CD14-positive monocyte (primary cell): ENCODE measurements around the gene ZNF592. TPM values are rescaled to one million over a fixed set of nuclear protein-coding genes. Genes with fewer than 3 reads are reported as not detected.
A peak's percentile ranks its signal among the peaks of the same experiment; 100 is the strongest.
"Not testable (repeated sequence)": the region's sequence is repeated elsewhere in the genome, so short reads cannot be mapped to it uniquely, and the experiment has no call there.

Experiments used
- DNase-seq, 3 donors: peaks; one replicate each; pipeline ENCODE4 v3.0.0-alpha.2; 2011 to 2022
- H2AFZ ChIP-seq: 2 replicates; pipeline ENCODE4 v1.6.0; 2012; ENCODE audit warnings: mild to moderate bottlenecking, low read depth, low read length, inconsistent platforms; ENCODE audit not compliant: insufficient read depth, poor library complexity, severe bottlenecking
- H3K27ac ChIP-seq, 2 donors: 1 replicate in 1 of 2; 2 replicates in 1 of 2; pipeline ENCODE4 v1.5.1; 2012 to 2013; ENCODE audit warnings: low read length in 2 of 2, control low read depth in 1 of 2, inconsistent platforms in 1 of 2, low read depth in 1 of 2, mild to moderate bottlenecking in 1 of 2
- H3K27me3 ChIP-seq, 2 donors: one replicate each; pipeline versions ENCODE4 v1.6.0 to v1.6.1; 2011 to 2013; ENCODE audit warnings: low read length in 2 of 2; ENCODE audit not compliant: control insufficient read depth in 2 of 2, insufficient read depth in 2 of 2
- H3K36me3 ChIP-seq, 2 donors: replicated peaks in 1 of 2; 1 replicate in 1 of 2; 2 replicates in 1 of 2; pipeline versions ENCODE4 v1.5.1 to v1.6.1; 2012 to 2013; ENCODE audit warnings: low read length in 2 of 2, control low read depth in 1 of 2, inconsistent platforms in 1 of 2, mild to moderate bottlenecking in 1 of 2; ENCODE audit not compliant: insufficient read depth in 2 of 2, control insufficient read depth in 1 of 2
- H3K4me1 ChIP-seq, 2 donors: 1 replicate in 1 of 2; 2 replicates in 1 of 2; pipeline versions ENCODE4 v1.5.1 to v1.6.1; 2012 to 2013; ENCODE audit warnings: low read length in 2 of 2, control low read depth in 1 of 2, inconsistent platforms in 1 of 2, mild to moderate bottlenecking in 1 of 2, moderate library complexity in 1 of 2; ENCODE audit not compliant: insufficient read depth in 2 of 2, control insufficient read depth in 1 of 2
- H3K4me2 ChIP-seq: replicated peaks from 2 replicates; pipeline ENCODE3; 2012; ENCODE audit warnings: low read length, moderate library complexity, mild to moderate bottlenecking; ENCODE audit not compliant: poor library complexity, severe bottlenecking; ENCODE audit errors: extremely low read depth
- H3K4me3 ChIP-seq, 3 experiments: fragments of 200-600 bp in 1 of 3; sonication (generic) in 1 of 3; replicated peaks in 1 of 3; 1 replicate in 2 of 3; 2 replicates in 1 of 3; pipeline ENCODE4 v1.5.1; 2011 to 2013; ENCODE audit warnings: low read length in 3 of 3, mild to moderate bottlenecking in 3 of 3, control low read depth in 2 of 3, low read depth in 2 of 3, inconsistent platforms in 1 of 3, moderate library complexity in 1 of 3
- H3K79me2 ChIP-seq: 2 replicates; pipeline ENCODE4 v1.6.0; 2012; ENCODE audit warnings: mild to moderate bottlenecking, control low read depth, inconsistent platforms, low read length, moderate library complexity; ENCODE audit not compliant: insufficient read depth
- H3K9ac ChIP-seq: 2 replicates; pipeline ENCODE4 v1.6.0; 2017; ENCODE audit warnings: low read length, mild to moderate bottlenecking; ENCODE audit not compliant: insufficient read depth, poor library complexity, severe bottlenecking
- H3K9me3 ChIP-seq, 2 donors: replicated peaks in 1 of 2; 1 replicate in 1 of 2; 2 replicates in 1 of 2; pipeline versions ENCODE4 v1.5.1 to v1.6.1; 2012 to 2013; ENCODE audit warnings: low read length in 2 of 2, control low read depth in 1 of 2; ENCODE audit not compliant: control insufficient read depth in 1 of 2, insufficient read depth in 1 of 2
- H4K20me1 ChIP-seq: 2 replicates; pipeline ENCODE4 v1.6.0; 2012; ENCODE audit warnings: mild to moderate bottlenecking, low read length, control low read depth, moderate library complexity; ENCODE audit not compliant: insufficient read depth
- H3K27ac Mint-ChIP-seq, 7 donors: one replicate each; pipeline ENCODE4 v1.8.0; 2020; ENCODE audit warnings: mild to moderate bottlenecking in 7 of 7, mixed read lengths in 7 of 7, moderate library complexity in 6 of 7, inconsistent platforms in 2 of 7
- H3K27me3 Mint-ChIP-seq, 3 donors: one replicate each; pipeline ENCODE4 v1.8.0; 2021 to 2022; ENCODE audit warnings: low read depth in 3 of 3, mild to moderate bottlenecking in 3 of 3, mixed read lengths in 3 of 3, moderate library complexity in 3 of 3, inconsistent platforms in 1 of 3
- H3K36me3 Mint-ChIP-seq, 2 donors: one replicate each; pipeline ENCODE4 v1.8.0; 2020; ENCODE audit warnings: mixed read lengths in 2 of 2, inconsistent platforms in 1 of 2, mild to moderate bottlenecking in 1 of 2
- H3K4me1 Mint-ChIP-seq: one replicate; pipeline ENCODE4 v1.8.0; 2020; ENCODE audit warnings: mild to moderate bottlenecking, mixed read lengths
- H3K4me3 Mint-ChIP-seq, 2 donors: one replicate each; pipeline ENCODE4 v1.8.0; 2020; ENCODE audit warnings: mild to moderate bottlenecking in 2 of 2, mixed read lengths in 2 of 2, moderate library complexity in 1 of 2
- H3K9me3 Mint-ChIP-seq, 7 donors: one replicate each; pipeline ENCODE4 v1.8.0; 2020 to 2022; ENCODE audit warnings: mixed read lengths in 7 of 7, mild to moderate bottlenecking in 6 of 7, moderate library complexity in 6 of 7, inconsistent platforms in 2 of 7
- CTCF ChIP-seq: fragments of 200-600 bp; IDR thresholded peaks from one replicate; pipeline ENCODE4 v1.8.0; 2022; ENCODE audit warnings: antibody characterized with exemption, mild to moderate bottlenecking
- WGBS: methylation state at CpG from one replicate; pipeline ENCODE4 v1.1.5; 2013; ENCODE audit warnings: missing lambda C conversion rate; ENCODE audit not compliant: insufficient coverage; 5-methylcytosine and 5-hydroxymethylcytosine counted together
- intact Hi-C, 2 donors: fragments of 100-400 bp; cut with micrococcal nuclease; formaldehyde crosslinking; loops; one replicate each; pipeline versions ENCODE4 v1.15.0 to v1.15.1; 2023
- polyA plus RNA-seq, 3 donors: library from polyadenylated mRNA; depleted of rRNA in 1 of 3; unstranded in 2 of 3; stranded (reverse) in 1 of 3; fragments of 300-500 nt in 2 of 3; fragments of >200 nt in 1 of 3; fragmentation: Illumina TruSeq in 2 of 3; gene quantifications; 1 replicate in 2 of 3; 2 replicates in 1 of 3; pipeline ENCODE4 v1.2.3, GENCODE V29; 2012 to 2021

The ZNF592 gene
- polyA plus RNA-seq, 3 donors: 2.8 to 43.6 (median 5.0) TPM

- WGBS: 0% methylated on average over 1 of the region's 2 CpGs
- peak; percentile 32 to 62 (median 59) for DNase-seq
- peaks cover 92% of the 10 kb centered on the region for H3K79me2 ChIP-seq
- no peak for TF ChIP-seq CTCF
- H3K27me3 Mint-ChIP-seq: no peaks in the 10 kb centered on the region
- no peak overlapping the region for H2AFZ ChIP-seq
- peaks cover 48 to 51% of the 10 kb centered on the region in 2 donors for H3K4me1 ChIP-seq
- H3K9me3 ChIP-seq: no peaks in the 10 kb centered on the region
- H3K4me2 ChIP-seq: peak overlapping the region; percentile 96
- no peak overlapping the region for H3K9ac ChIP-seq
- no peaks in the 10 kb centered on the region for H3K27me3 ChIP-seq
- H3K36me3 ChIP-seq: peaks cover 0 to 7% of the 10 kb centered on the region in 2 donors
- H3K36me3 Mint-ChIP-seq: peaks cover 13 to 18% of the 10 kb centered on the region in 2 donors
- peak overlapping the region; percentile 58 to 97 (median 87) for H3K27ac Mint-ChIP-seq
- H3K27ac ChIP-seq: peak overlapping the region in 1 of 2 donors; percentile 93
- peak overlapping the region; percentile 45 to 100 (median 96) for H3K4me3 ChIP-seq
- no peaks in the 10 kb centered on the region for H3K9me3 Mint-ChIP-seq
- peaks cover 69% of the 10 kb centered on the region for H4K20me1 ChIP-seq
- intact Hi-C loops: no loop called here
- H3K4me3 Mint-ChIP-seq: peak overlapping the region; percentile 95 to 98
- peaks cover 59% of the 10 kb centered on the region for H3K4me1 Mint-ChIP-seq
These were observed 2.2 kb downstream of the ZNF592 start for GRCh38 chr15:84750583-84751092.

GRCh38 chr15:84751721-84752120 lies 3.3 kb downstream of the ZNF592 start:
- peaks cover 80% of the 10 kb centered on the region for H4K20me1 ChIP-seq
- peak overlapping the region in 2 of 7 donors; percentile 32 to 35 for H3K27ac Mint-ChIP-seq

More at GRCh38 chr15:84751721-84752120, 3.3 kb downstream of the ZNF592 start:
- H3K27me3 ChIP-seq, H3K27me3 Mint-ChIP-seq, H3K4me2 ChIP-seq, intact Hi-C loops, H3K4me3 ChIP-seq, H3K9me3 ChIP-seq, H3K4me3 Mint-ChIP-seq, H3K9me3 Mint-ChIP-seq, H3K9ac ChIP-seq, DNase-seq, H2AFZ ChIP-seq, H3K36me3 ChIP-seq: not testable (repeated sequence)
- WGBS: no CpG with 5 or more reads among the region's 6 CpGs
- Mint-ChIP-seq H3K36me3 (peaks cover 10 to 19% of the 10 kb centered on the region in 2 donors), H3K4me1 (peaks cover 60% of the 10 kb centered on the region)
- Histone ChIP-seq H3K4me1 (peaks cover 42 to 45% of the 10 kb centered on the region in 2 donors), H3K27ac (peak overlapping the region in 1 of 2 donors; percentile 55), H3K79me2 (peaks cover 92% of the 10 kb centered on the region)
